ENCODE results near the gene COX4I2. TPM values are rescaled to one million over a fixed set of nuclear protein-coding genes. Genes with fewer than 3 reads are reported as not detected.

COX4I2 gene
- total RNA-seq, 4 donors from 2014 or later = not detected

DNA sequence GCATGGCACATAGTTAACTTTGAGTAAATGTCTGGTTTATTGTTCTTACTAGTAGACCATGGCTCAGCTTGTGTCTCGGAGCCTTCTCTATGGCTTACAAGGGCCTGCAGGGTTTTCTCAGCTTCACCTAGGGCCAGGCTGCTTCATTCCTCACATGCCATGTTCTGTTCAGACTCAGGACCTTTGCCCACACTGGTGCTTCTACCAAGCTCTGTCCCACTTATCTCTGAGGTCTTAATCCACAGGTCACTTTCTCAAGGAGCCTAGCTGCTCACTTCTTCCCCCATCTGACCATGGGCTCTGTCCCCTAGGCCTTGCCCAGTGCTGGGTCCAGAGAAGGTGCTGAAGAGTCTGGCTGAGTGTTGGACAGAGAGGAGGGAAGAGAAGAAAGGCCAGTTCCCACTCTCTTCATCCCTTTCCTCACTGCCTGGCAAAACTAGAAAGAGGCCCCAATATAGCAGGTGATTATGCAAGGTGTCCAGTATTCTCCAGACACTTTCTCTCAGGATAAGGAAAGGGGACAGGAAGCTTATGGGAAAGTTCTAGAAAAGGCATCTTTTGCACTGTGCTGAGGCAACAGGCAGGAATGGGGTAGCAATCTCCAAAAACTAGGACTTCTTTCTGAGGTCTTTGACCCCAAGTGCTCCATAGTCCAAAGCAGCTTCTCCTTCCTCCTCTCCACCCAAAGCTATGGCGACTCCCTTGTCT lies 40.0 kb downstream of the COX4I2 start:
- 80 to 90% methylated on average over 1 to 2 of the region's 2 CpGs for WGBS, 2 donors (ENCODE audit: low coverage in 1 of 2)
- Histone ChIP-seq H3K4me1 (peaks cover 4 to 43% (median 18%) of the 10 kb centered on the region in 4 donors), H3K27ac (no peak overlapping the region), H3K27me3 (no peaks in the 10 kb centered on the region), H3K36me3 (no peaks in the 10 kb centered on the region), H3K9me3 (no peaks in the 10 kb centered on the region), H3K4me3 (no peak overlapping the region)
- intact Hi-C loops (cut with DNase I; ENCODE audit: low total_unique reads) = no loop called here
- no peak for TF ChIP-seq POLR2AphosphoS5 (IDR thresholded peaks at IDR 0.05)
- TF ChIP-seq, protein P1, sequence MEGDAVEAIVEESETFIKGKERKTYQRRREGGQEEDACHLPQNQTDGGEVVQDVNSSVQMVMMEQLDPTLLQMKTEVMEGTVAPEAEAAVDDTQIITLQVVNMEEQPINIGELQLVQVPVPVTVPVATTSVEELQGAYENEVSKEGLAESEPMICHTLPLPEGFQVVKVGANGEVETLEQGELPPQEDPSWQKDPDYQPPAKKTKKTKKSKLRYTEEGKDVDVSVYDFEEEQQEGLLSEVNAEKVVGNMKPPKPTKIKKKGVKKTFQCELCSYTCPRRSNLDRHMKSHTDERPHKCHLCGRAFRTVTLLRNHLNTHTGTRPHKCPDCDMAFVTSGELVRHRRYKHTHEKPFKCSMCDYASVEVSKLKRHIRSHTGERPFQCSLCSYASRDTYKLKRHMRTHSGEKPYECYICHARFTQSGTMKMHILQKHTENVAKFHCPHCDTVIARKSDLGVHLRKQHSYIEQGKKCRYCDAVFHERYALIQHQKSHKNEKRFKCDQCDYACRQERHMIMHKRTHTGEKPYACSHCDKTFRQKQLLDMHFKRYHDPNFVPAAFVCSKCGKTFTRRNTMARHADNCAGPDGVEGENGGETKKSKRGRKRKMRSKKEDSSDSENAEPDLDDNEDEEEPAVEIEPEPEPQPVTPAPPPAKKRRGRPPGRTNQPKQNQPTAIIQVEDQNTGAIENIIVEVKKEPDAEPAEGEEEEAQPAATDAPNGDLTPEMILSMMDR (IDR thresholded peaks at IDR 0.05) = no peak
- no peak for DNase-seq
- in situ Hi-C loops (cut with MboI; ENCODE audit: low pct_ligation_motif_present in 1 of 4, low pct_unique_long_range_greater_than_20kb in 1 of 4, low sequenced_read_pairs in 3 of 4) = no loop called here

DNA sequence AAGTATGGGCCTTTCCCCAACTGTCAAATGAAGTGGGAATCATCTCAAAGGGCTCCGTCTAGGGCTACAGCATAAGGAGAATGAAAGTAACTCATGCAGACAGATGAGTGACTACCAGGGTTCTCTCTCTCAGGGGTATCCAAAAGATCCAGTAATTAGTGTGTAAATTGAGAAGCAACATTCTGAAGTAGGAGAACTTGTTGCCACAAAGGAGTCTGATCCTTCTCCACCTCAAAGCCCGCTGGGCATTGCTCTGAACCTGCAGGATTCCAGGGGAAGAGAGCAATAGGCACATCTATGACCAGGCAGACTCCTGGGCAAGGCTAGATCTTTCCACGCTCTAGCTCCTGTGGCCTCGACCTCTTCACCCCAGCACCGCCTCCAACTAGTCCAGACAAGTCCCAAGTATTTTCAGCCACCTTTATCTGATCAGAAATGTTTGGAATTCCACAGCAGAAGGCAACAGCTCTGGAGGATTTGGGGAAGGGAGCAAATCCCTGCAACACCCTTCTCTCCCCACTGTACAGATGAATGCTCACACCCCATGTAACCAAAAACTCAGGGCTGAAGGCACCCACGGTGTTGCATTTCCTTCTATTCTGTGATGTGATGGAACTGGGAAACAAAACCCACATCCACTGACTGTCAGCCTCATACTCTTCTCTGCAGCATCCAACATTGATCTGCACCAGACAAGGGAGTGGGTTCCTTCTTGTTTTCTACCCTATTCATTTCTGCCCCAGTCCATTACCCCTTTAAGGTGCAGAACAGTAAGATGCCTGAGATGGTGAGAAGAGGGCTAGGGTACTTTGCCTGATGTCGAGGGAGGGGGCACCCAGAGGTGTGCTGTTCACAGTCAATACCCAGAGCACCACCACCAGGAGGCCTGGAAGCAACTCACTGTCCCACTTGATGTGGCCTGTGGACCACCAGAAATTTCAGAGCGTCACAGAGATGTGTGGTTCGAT lies 41.0 kb downstream of the COX4I2 start:
- H3K4me3 ChIP-seq = no peak overlapping the region
- H3K4me1 ChIP-seq = peaks cover 4 to 42% (median 18%) of the 10 kb centered on the region in 4 donors
- in situ Hi-C loops (cut with MboI; ENCODE audit: low pct_ligation_motif_present in 1 of 4, low pct_unique_long_range_greater_than_20kb in 1 of 4, low sequenced_read_pairs in 3 of 4) = no loop called here
- TF ChIP-seq EP300 (IDR thresholded peaks at IDR 0.05; ENCODE audit: low read depth) = no peak
- TF ChIP-seq POLR2A (IDR thresholded peaks at IDR 0.05) = no peak
- TF ChIP-seq POLR2AphosphoS5 (IDR thresholded peaks at IDR 0.05) = no peak
- TF ChIP-seq, protein P1 (IDR thresholded peaks at IDR 0.05) = no peak
- H3K9me3 ChIP-seq = no peaks in the 10 kb centered on the region
- H3K27ac ChIP-seq = no peak overlapping the region
- 82% methylated on average over 9 of the region's 9 CpGs; no CpG with 5 or more reads in 1 of the 2 donors for WGBS, 2 donors (ENCODE audit: low coverage in 1 of 2)
- intact Hi-C loops (cut with DNase I; ENCODE audit: low total_unique reads) = no loop called here
- no peaks in the 10 kb centered on the region for H3K36me3 ChIP-seq
- DNase-seq = no peak
- H3K27me3 ChIP-seq = no peaks in the 10 kb centered on the region

DNA sequence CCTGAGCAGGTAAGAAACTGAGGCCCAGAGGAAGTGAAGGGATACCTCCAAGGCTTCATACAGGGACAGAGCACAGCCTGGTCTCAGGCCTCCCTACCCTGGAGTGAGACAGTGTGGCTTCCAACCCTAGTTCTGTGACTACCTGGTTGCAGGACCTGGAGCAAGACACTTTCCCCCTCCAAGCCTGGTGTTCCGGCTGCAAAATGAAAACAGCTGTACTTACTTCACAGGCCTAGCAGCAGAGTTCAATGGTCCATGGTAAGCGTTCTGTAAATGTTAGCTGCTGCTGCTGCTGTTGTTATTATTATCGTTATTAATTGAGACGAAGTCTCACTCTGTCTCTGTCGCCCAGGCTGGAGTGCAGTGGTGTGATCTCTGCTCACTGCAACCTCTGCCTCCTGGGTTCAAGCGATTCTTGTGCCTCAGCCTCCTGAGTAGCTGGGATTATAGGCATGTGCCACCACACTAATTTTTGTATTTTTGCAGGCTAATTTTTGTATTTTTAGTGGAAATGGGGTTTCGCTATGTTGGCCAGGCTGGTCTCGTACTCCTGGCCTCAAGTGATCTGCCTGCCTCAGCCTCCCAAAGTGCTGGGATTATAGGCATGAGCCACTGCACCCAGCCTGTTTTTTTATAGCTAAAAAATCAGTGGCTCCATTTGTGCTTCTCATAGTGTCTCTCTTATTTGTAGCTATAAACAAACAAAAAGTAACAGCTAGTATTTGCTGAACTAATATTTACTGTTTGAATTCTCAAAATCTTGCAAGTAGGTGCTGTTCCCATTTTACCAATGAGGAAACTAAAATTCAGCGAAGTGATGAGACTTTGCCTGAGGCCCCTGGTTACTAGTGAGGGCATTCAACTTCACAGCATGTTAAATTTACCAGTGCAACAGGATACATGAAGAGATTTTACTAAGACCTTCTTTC lies 41.9 kb downstream of the COX4I2 start:
- in situ Hi-C loops (cut with MboI; ENCODE audit: low pct_ligation_motif_present in 1 of 4, low pct_unique_long_range_greater_than_20kb in 1 of 4, low sequenced_read_pairs in 3 of 4) (no loop called here), intact Hi-C loops (cut with DNase I; ENCODE audit: low total_unique reads) (no loop called here)
- Histone ChIP-seq H3K4me3 (no peak overlapping the region), H3K4me1 (peaks cover 4 to 35% (median 18%) of the 10 kb centered on the region in 4 donors), H3K9me3 (no peaks in the 10 kb centered on the region), H3K36me3 (no peaks in the 10 kb centered on the region), H3K27ac (no peak overlapping the region), H3K27me3 (no peaks in the 10 kb centered on the region)
- no peak for DNase-seq
- 76 to 87% methylated on average over 6 to 9 of the region's 9 CpGs for WGBS, 2 donors (ENCODE audit: low coverage in 1 of 2)
- no peak for TF ChIP-seq EP300 (IDR thresholded peaks at IDR 0.05; ENCODE audit: low read depth)
- TF ChIP-seq, protein P1 (IDR thresholded peaks at IDR 0.05) = no peak
- TF ChIP-seq POLR2A (IDR thresholded peaks at IDR 0.05) = no peak
- TF ChIP-seq POLR2AphosphoS5 (IDR thresholded peaks at IDR 0.05) = no peak

Measured in transverse colon (tissue), 4 donors.